ENCODE data around the gene HNF1B.

Gene HNF1B

GRCh38 chr17:37713624-37714023 lies 31.2 kb downstream of the HNF1B start:
- no peak for TF ChIP-seq CTCF (IDR thresholded peaks at IDR 0.05; ENCODE audit: control extremely low read depth, extremely low read depth, low read depth, missing control alignments)
- no peak for DNase-seq (ENCODE audit: extremely low spot score)
- POLR2A ChIA-PET = no interaction called here
- CTCF ChIA-PET = no interaction called here

GRCh38 chr17:37713028-37713431 lies 31.8 kb downstream of the HNF1B start:
- no peak for DNase-seq (ENCODE audit: extremely low spot score)
- no peak for TF ChIP-seq CTCF (IDR thresholded peaks at IDR 0.05; ENCODE audit: control extremely low read depth, extremely low read depth, low read depth, missing control alignments)
- POLR2A ChIA-PET = interaction anchor here (0.5 kb wide), 1 partner anchor 21 kb away, joined by 6 read pairs; no protein-coding TSS in a partner anchor
- CTCF ChIA-PET = interaction anchor here (1.6 kb wide), 1 partner anchor 9 kb away, joined by 3 read pairs; no protein-coding TSS in a partner anchor

- ChIA-PET POLR2A (no interaction called here), CTCF (interaction anchor here (1.3 to 1.4 kb wide), 3 partner anchors 9 to 16 kb away, joined by 3 to 7 read pairs (median 5); no protein-coding TSS in a partner anchor)
- TF ChIP-seq CTCF (IDR thresholded peaks at IDR 0.05; ENCODE audit: control extremely low read depth, extremely low read depth, low read depth, missing control alignments) = no peak
- no peak for DNase-seq (ENCODE audit: extremely low spot score)
Observed at GRCh38 chr17:37711113-37711512, 33.7 kb downstream of the HNF1B start.

- no peak for DNase-seq (ENCODE audit: extremely low spot score)
- CTCF ChIA-PET = no interaction called here
- TF ChIP-seq CTCF (IDR thresholded peaks at IDR 0.05; ENCODE audit: control extremely low read depth, extremely low read depth, low read depth, missing control alignments) = no peak
- POLR2A ChIA-PET = no interaction called here
Observed at GRCh38 chr17:37710344-37710886, 34.4 kb downstream of the HNF1B start.

- TF ChIP-seq CTCF (IDR thresholded peaks at IDR 0.05; ENCODE audit: control extremely low read depth, extremely low read depth, low read depth, missing control alignments) = no peak
- DNase-seq (ENCODE audit: extremely low spot score) = no peak
- ChIA-PET CTCF (interaction anchor here (0.6 to 1.3 kb wide), 3 partner anchors 24 to 107 kb away, joined by 3 read pairs; no protein-coding TSS in a partner anchor), POLR2A (no interaction called here)
Observed at GRCh38 chr17:37708616-37709212, 36.1 kb downstream of the HNF1B start.

GRCh38 chr17:37708008-37708615 lies 36.7 kb downstream of the HNF1B start:
- DNase-seq (ENCODE audit: extremely low spot score) = no peak
- ChIA-PET CTCF (no interaction called here), POLR2A (no interaction called here)
- no peak for TF ChIP-seq CTCF (IDR thresholded peaks at IDR 0.05; ENCODE audit: control extremely low read depth, extremely low read depth, low read depth, missing control alignments)

Measured in GM10248 (cell line).